ENCODE data around the gene NDUFA13. TPM values are rescaled to one million over a fixed set of nuclear protein-coding genes. Genes with fewer than 3 reads are reported as not detected.

NDUFA13 gene
- total RNA-seq, 1 donor from 2014 or later = 182 TPM

- no peak for TF ChIP-seq CTCF (IDR thresholded peaks at IDR 0.05; ENCODE audit: insufficient read depth, low read length, severe bottlenecking)
- FAIRE-seq = no peak
- H3K27me3 ChIP-seq (ENCODE audit: control insufficient read depth, insufficient read depth, low read length) = peaks cover 4% of the 10 kb centered on the region
- no peak for DNase-seq (ENCODE audit: low read depth)
- H3K36me3 ChIP-seq (ENCODE audit: control insufficient read depth, insufficient read depth, low read length) = no peaks in the 10 kb centered on the region
- H3K4me3 ChIP-seq (ENCODE audit: low read depth, low read length) = no peak overlapping the region
Measured at GRCh38 chr19:19550972-19551852, 35.2 kb downstream of the NDUFA13 start.

- FAIRE-seq (no peak), DNase-seq (ENCODE audit: low read depth) (no peak)
- Histone ChIP-seq H3K4me3 (ENCODE audit: low read depth, low read length) (no peak overlapping the region), H3K27me3 (ENCODE audit: control insufficient read depth, insufficient read depth, low read length) (peaks cover 4% of the 10 kb centered on the region), H3K36me3 (ENCODE audit: control insufficient read depth, insufficient read depth, low read length) (no peaks in the 10 kb centered on the region)
- TF ChIP-seq CTCF (IDR thresholded peaks at IDR 0.05; ENCODE audit: insufficient read depth, low read length, severe bottlenecking) = no peak
Measured at GRCh38 chr19:19551853-19552192, 35.8 kb downstream of the NDUFA13 start.

GRCh38 chr19:19552798-19553197, 36.8 kb downstream of the NDUFA13 start:
- peaks cover 4% of the 10 kb centered on the region for H3K27me3 ChIP-seq (ENCODE audit: control insufficient read depth, insufficient read depth, low read length)
- no peak for FAIRE-seq
- H3K4me3 ChIP-seq (ENCODE audit: low read depth, low read length) = no peak overlapping the region
- peak; percentile 76 for TF ChIP-seq CTCF (IDR thresholded peaks at IDR 0.05; ENCODE audit: insufficient read depth, low read length, severe bottlenecking)
- DNase-seq (ENCODE audit: low read depth) = no peak
- no peaks in the 10 kb centered on the region for H3K36me3 ChIP-seq (ENCODE audit: control insufficient read depth, insufficient read depth, low read length)

GRCh38 chr19:19553670-19554069, 37.6 kb downstream of the NDUFA13 start:
- peaks cover 3% of the 10 kb centered on the region for H3K27me3 ChIP-seq (ENCODE audit: control insufficient read depth, insufficient read depth, low read length)
- FAIRE-seq = no peak
- no peaks in the 10 kb centered on the region for H3K36me3 ChIP-seq (ENCODE audit: control insufficient read depth, insufficient read depth, low read length)
- DNase-seq (ENCODE audit: low read depth) = no peak
- H3K4me3 ChIP-seq (ENCODE audit: low read depth, low read length) = no peak overlapping the region
- TF ChIP-seq CTCF (IDR thresholded peaks at IDR 0.05; ENCODE audit: insufficient read depth, low read length, severe bottlenecking) = no peak

- Histone ChIP-seq H3K27me3 (ENCODE audit: control insufficient read depth, insufficient read depth, low read length) (peaks cover 3% of the 10 kb centered on the region), H3K4me3 (ENCODE audit: low read depth, low read length) (no peak overlapping the region), H3K36me3 (ENCODE audit: control insufficient read depth, insufficient read depth, low read length) (no peaks in the 10 kb centered on the region)
- no peak for DNase-seq (ENCODE audit: low read depth)
- no peak for FAIRE-seq
- peak; percentile 81 for TF ChIP-seq CTCF (IDR thresholded peaks at IDR 0.05; ENCODE audit: insufficient read depth, low read length, severe bottlenecking)
Measured at GRCh38 chr19:19554074-19555023, 38.3 kb downstream of the NDUFA13 start.

All from bronchial epithelial cell (primary cell).